Skeletal muscle tissue (tissue), 4 donors: ENCODE measurements around the gene ERC2. TPM values are rescaled to one million over a fixed set of nuclear protein-coding genes. Genes with fewer than 3 reads are reported as not detected.

Source experiments
- H3K27ac ChIP-seq: one replicate; pipeline ENCODE4 v1.7.0; 2013; ENCODE audit warnings: mild to moderate bottlenecking, low read depth, low read length, inconsistent platforms
- H3K27me3 ChIP-seq, 3 donors: one replicate each; pipeline ENCODE4 v1.7.0; 2013; ENCODE audit warnings: low read length in 3 of 3; ENCODE audit not compliant: control insufficient read depth in 3 of 3, insufficient read depth in 3 of 3
- H3K36me3 ChIP-seq, 3 donors: one replicate each; pipeline ENCODE4 v1.7.0; 2013; ENCODE audit warnings: low read length in 3 of 3; ENCODE audit not compliant: control insufficient read depth in 3 of 3, insufficient read depth in 3 of 3
- H3K4me1 ChIP-seq, 3 donors: one replicate each; pipeline ENCODE4 v1.7.0; 2013; ENCODE audit warnings: low read length in 3 of 3, mild to moderate bottlenecking in 3 of 3; ENCODE audit not compliant: control insufficient read depth in 3 of 3, insufficient read depth in 3 of 3
- H3K4me3 ChIP-seq, 3 donors: one replicate each; pipeline ENCODE4 v1.7.0; 2013; ENCODE audit warnings: low read length in 3 of 3
- H3K9ac ChIP-seq, 3 donors: one replicate each; pipeline ENCODE4 v1.7.0; 2013; ENCODE audit warnings: low read length in 3 of 3, mild to moderate bottlenecking in 3 of 3, moderate library complexity in 2 of 3, low read depth in 1 of 3
- H3K9me3 ChIP-seq, 3 donors: one replicate each; pipeline ENCODE4 v1.7.0; 2013; ENCODE audit warnings: low read length in 3 of 3; ENCODE audit not compliant: control insufficient read depth in 3 of 3
- total RNA-seq: library from RNA; depleted of rRNA; stranded (reverse); fragments of >200 nt; gene quantifications from one replicate; pipeline ENCODE4 v1.2.3, GENCODE V29; 2014
- donor health status: Osteomylitis.

The ERC2 gene
- total RNA-seq, 1 donor from 2014 or later, result 1.0 TPM

DNA sequence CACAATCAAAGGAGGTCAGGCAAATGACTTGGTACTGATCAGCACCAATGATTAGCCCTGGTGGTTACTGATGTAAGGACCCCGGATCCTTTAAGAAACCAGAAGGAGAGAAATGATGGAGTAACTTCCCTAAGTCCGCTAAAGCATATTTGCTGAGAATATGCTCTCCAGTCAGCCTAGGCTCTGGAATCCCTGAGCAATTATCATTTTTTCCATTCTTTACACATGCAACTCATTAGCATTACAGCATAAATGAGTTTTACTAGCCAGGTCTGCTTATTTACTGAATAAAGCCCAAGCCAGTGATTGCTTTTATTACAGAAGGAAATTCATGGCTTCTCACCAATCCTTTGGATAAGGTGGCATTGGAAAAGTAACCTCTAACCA is 842.0 kb downstream of the ERC2 start:
- H3K36me3 ChIP-seq, result no peaks in the 10 kb centered on the region
- H3K9ac ChIP-seq, result no peak overlapping the region
- H3K9me3 ChIP-seq, result no peaks in the 10 kb centered on the region
- no peaks in the 10 kb centered on the region for H3K27me3 ChIP-seq
- H3K4me1 ChIP-seq, result no peaks in the 10 kb centered on the region
- no peak overlapping the region for H3K4me3 ChIP-seq
- no peak overlapping the region for H3K27ac ChIP-seq

DNA sequence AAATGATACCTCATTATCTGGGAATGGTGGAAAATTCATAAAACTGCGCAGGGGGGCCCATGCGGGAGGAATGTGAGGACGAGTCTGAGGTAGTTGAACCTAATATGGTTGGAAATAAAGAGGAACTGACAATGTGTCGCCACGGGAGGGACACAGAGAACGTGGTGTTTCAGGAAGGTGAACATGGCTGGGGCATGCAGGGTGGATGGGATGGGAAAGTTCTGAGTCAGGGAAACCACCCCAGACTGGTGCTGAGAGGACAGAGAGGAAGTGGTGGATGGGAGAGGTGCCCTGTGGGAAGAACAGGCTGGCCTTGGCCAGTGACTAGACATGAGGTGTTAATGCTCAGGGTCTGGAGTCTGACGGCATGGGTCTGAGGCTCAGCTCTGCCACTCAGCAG is 844.0 kb downstream of the ERC2 start:
- Histone ChIP-seq H3K27ac (no peak overlapping the region), H3K9ac (no peak overlapping the region), H3K36me3 (no peaks in the 10 kb centered on the region), H3K27me3 (no peaks in the 10 kb centered on the region), H3K4me1 (no peaks in the 10 kb centered on the region), H3K4me3 (no peak overlapping the region), H3K9me3 (no peaks in the 10 kb centered on the region)

GRCh38 chr3:55623786-55624185 is 844.5 kb downstream of the ERC2 start:
- Histone ChIP-seq H3K27me3 (no peaks in the 10 kb centered on the region), H3K36me3 (no peaks in the 10 kb centered on the region), H3K27ac (no peak overlapping the region), H3K9ac (no peak overlapping the region), H3K9me3 (no peaks in the 10 kb centered on the region), H3K4me1 (no peaks in the 10 kb centered on the region), H3K4me3 (no peak overlapping the region)

- H3K9me3 ChIP-seq, result no peaks in the 10 kb centered on the region
- H3K4me1 ChIP-seq, result no peaks in the 10 kb centered on the region
- H3K27ac ChIP-seq, result no peak overlapping the region
- no peak overlapping the region for H3K4me3 ChIP-seq
- H3K36me3 ChIP-seq, result no peaks in the 10 kb centered on the region
- no peak overlapping the region for H3K9ac ChIP-seq
- no peaks in the 10 kb centered on the region for H3K27me3 ChIP-seq
Measured at GRCh38 chr3:55622733-55623132, 845.5 kb downstream of the ERC2 start.

- H3K9me3 ChIP-seq, result no peaks in the 10 kb centered on the region
- no peak overlapping the region for H3K27ac ChIP-seq
- no peak overlapping the region for H3K4me3 ChIP-seq
- H3K9ac ChIP-seq, result no peak overlapping the region
- H3K27me3 ChIP-seq, result no peaks in the 10 kb centered on the region
- no peaks in the 10 kb centered on the region for H3K4me1 ChIP-seq
- no peaks in the 10 kb centered on the region for H3K36me3 ChIP-seq
Measured at GRCh38 chr3:55622116-55622515, 846.2 kb downstream of the ERC2 start.

DNA sequence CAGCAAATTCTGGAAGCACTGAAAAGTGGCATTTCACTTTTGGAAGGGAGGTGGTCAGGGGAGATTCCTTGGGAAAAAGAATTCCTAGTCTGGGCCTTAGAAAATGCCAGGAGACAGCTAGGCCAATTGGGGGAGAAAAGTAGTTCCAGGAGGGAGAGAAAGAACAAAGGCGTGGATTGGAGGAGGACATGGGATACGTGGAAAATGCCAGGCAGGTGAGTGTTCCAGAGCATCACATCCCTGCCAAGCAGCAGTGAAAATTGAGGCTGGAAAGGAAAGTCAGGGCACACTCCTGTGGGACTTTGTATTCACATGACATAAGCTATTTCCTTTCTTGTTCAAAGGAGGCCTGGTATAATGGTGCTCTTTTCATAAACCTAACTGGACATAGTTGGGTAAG is 846.6 kb downstream of the ERC2 start:
- no peaks in the 10 kb centered on the region for H3K27me3 ChIP-seq
- H3K4me3 ChIP-seq, result no peak overlapping the region
- no peaks in the 10 kb centered on the region for H3K36me3 ChIP-seq
- H3K27ac ChIP-seq, result no peak overlapping the region
- H3K9ac ChIP-seq, result no peak overlapping the region
- no peaks in the 10 kb centered on the region for H3K4me1 ChIP-seq
- H3K9me3 ChIP-seq, result no peaks in the 10 kb centered on the region

- Histone ChIP-seq H3K4me1 (no peaks in the 10 kb centered on the region), H3K4me3 (no peak overlapping the region), H3K27me3 (no peaks in the 10 kb centered on the region), H3K9ac (no peak overlapping the region), H3K27ac (no peak overlapping the region), H3K36me3 (no peaks in the 10 kb centered on the region), H3K9me3 (no peaks in the 10 kb centered on the region)
Measured at GRCh38 chr3:55621026-55621422, 847.2 kb downstream of the ERC2 start.

- Histone ChIP-seq H3K4me1 (no peaks in the 10 kb centered on the region), H3K4me3 (no peak overlapping the region), H3K9me3 (no peaks in the 10 kb centered on the region), H3K27ac (no peak overlapping the region), H3K36me3 (no peaks in the 10 kb centered on the region), H3K27me3 (no peaks in the 10 kb centered on the region), H3K9ac (no peak overlapping the region)
Measured at GRCh38 chr3:55620351-55621025, 847.8 kb downstream of the ERC2 start.

- no peak overlapping the region for H3K27ac ChIP-seq
- H3K9ac ChIP-seq, result no peak overlapping the region
- H3K4me3 ChIP-seq, result no peak overlapping the region
- H3K9me3 ChIP-seq, result no peaks in the 10 kb centered on the region
- no peaks in the 10 kb centered on the region for H3K4me1 ChIP-seq
- no peaks in the 10 kb centered on the region for H3K27me3 ChIP-seq
- H3K36me3 ChIP-seq, result no peaks in the 10 kb centered on the region
Measured at GRCh38 chr3:55619046-55619808, 849.0 kb downstream of the ERC2 start.

GRCh38 chr3:55617385-55617784 is 850.9 kb downstream of the ERC2 start:
- no peaks in the 10 kb centered on the region for H3K9me3 ChIP-seq
- no peak overlapping the region for H3K9ac ChIP-seq
- H3K4me1 ChIP-seq, result no peaks in the 10 kb centered on the region
- H3K27ac ChIP-seq, result no peak overlapping the region
- no peaks in the 10 kb centered on the region for H3K36me3 ChIP-seq
- no peaks in the 10 kb centered on the region for H3K27me3 ChIP-seq
- no peak overlapping the region for H3K4me3 ChIP-seq
